Activated gamma-delta T cell (primary cell): ENCODE data around the gene PELI2.

Source experiments
- DNase-seq: peaks from one replicate; lab custom pipeline; 2025; lab: John Stamatoyannopoulos, UW

Gene PELI2

GRCh38 chr14:56205881-56206280 lies 87.7 kb downstream of the PELI2 start:
- no peak for DNase-seq

- DNase-seq: no peak
Observed at GRCh38 chr14:56206596-56206995, 88.4 kb downstream of the PELI2 start.

GRCh38 chr14:56207626-56208292 lies 89.5 kb downstream of the PELI2 start:
- DNase-seq: no peak

- DNase-seq: no peak
Observed at GRCh38 chr14:56208520-56208919, 90.3 kb downstream of the PELI2 start.

- DNase-seq: no peak
Observed at GRCh38 chr14:56210571-56210970, 92.4 kb downstream of the PELI2 start.

GRCh38 chr14:56211084-56211483 lies 92.9 kb downstream of the PELI2 start:
- DNase-seq: no peak

GRCh38 chr14:56211844-56212243 lies 93.6 kb downstream of the PELI2 start:
- no peak for DNase-seq

- DNase-seq: no peak
Observed at GRCh38 chr14:56212521-56212920, 94.3 kb downstream of the PELI2 start.

- no peak for DNase-seq
Observed at GRCh38 chr14:56213306-56213705, 95.1 kb downstream of the PELI2 start.

GRCh38 chr14:56215180-56215579 lies 97.0 kb downstream of the PELI2 start:
- DNase-seq: no peak

GRCh38 chr14:56216626-56217379 lies 98.6 kb downstream of the PELI2 start:
- no peak for DNase-seq

GRCh38 chr14:56217380-56218045 lies 99.3 kb downstream of the PELI2 start:
- DNase-seq: no peak

GRCh38 chr14:56219666-56220413 lies 101.6 kb downstream of the PELI2 start:
- DNase-seq: no peak

GRCh38 chr14:56221382-56222128 lies 103.3 kb downstream of the PELI2 start:
- DNase-seq: no peak

GRCh38 chr14:56224229-56224628 lies 106.0 kb downstream of the PELI2 start:
- DNase-seq: no peak

- DNase-seq: no peak
Observed at GRCh38 chr14:56224691-56225681, 106.8 kb downstream of the PELI2 start.

GRCh38 chr14:56235388-56235787 lies 117.2 kb downstream of the PELI2 start:
- DNase-seq: no peak

GRCh38 chr14:56237398-56237797 lies 119.2 kb downstream of the PELI2 start:
- DNase-seq: no peak

GRCh38 chr14:56241461-56241860 lies 123.2 kb downstream of the PELI2 start:
- DNase-seq: no peak

GRCh38 chr14:56243110-56243509 lies 124.9 kb downstream of the PELI2 start:
- no peak for DNase-seq
